H1 (cell line): ENCODE data around the gene SKP1. TPM values are rescaled to one million over a fixed set of nuclear protein-coding genes. Genes with fewer than 3 reads are reported as not detected.

Experiments used
- CHD1 ChIP-seq: IDR thresholded peaks from 2 replicates; pipeline ENCODE4 v1.6.1; 2012; ENCODE audit warnings: low read depth, low read length, improper control_type of control experiment
- EGR1 ChIP-seq: IDR thresholded peaks from 2 replicates; pipeline ENCODE4 v1.6.1; 2011; ENCODE audit warnings: low read depth, low read length, borderline replicate concordance
- JUN ChIP-seq: IDR thresholded peaks from 2 replicates; pipeline ENCODE4 v1.6.1; 2011; ENCODE audit warnings: low read depth, mild to moderate bottlenecking, improper control_type of control experiment, low read length
- RXRA ChIP-seq: IDR thresholded peaks from 2 replicates; pipeline ENCODE4 v1.6.1; 2011; ENCODE audit warnings: low read depth, mild to moderate bottlenecking, low read length, moderate library complexity; ENCODE audit not compliant: insufficient read depth
- SP4 ChIP-seq: IDR thresholded peaks from 2 replicates; pipeline ENCODE4 v1.6.1; 2012; ENCODE audit warnings: low read length, inconsistent platforms
- polyA plus RNA-seq, 7 experiments: library from polyadenylated mRNA; depleted of rRNA in 3 of 7; stranded (reverse) in 5 of 7; unstranded in 2 of 7; fragments of >200 nt in 5 of 7; fragments of 200-250 nt in 2 of 7; gene quantifications; 1 replicate in 5 of 7; 2 replicates in 1 of 7; 4 replicates in 1 of 7; pipeline versions ENCODE4 v1.2.1 to v1.2.3, GENCODE V29; 2011 to 2013; ENCODE audit warnings: missing spikeins in 2 of 7, mixed read lengths in 2 of 7
- total RNA-seq: library from RNA; stranded (reverse); fragmentation: NEBNext Ultra II Directional; extraction: Animal tissue kit (Norgen Biotek cat#: 25700); gene quantifications from 2 replicates; pipeline ENCODE4 v1.2.1, GENCODE V29; 2021

SKP1 gene
- total and polyA plus RNA-seq, 2 of the 8 experiments (the other 6 are each of a cell fraction or from before 2014, with no cell fraction given), result 163 to 332 TPM

- TF ChIP-seq CHD1 (no peak), RXRA (no peak), EGR1 (no peak), SP4 (no peak), JUN (no peak)
Observed at GRCh38 chr5:134148986-134149539, 27.7 kb downstream of the SKP1 start (continued).
